ENCODE measurements around the gene DLX3. TPM values are rescaled to one million over a fixed set of nuclear protein-coding genes. Genes with fewer than 3 reads are reported as not detected.

DLX3 gene
- total RNA-seq, 3 donors from 2014 or later = 0.22 TPM; not detected in 2

- intact Hi-C loops (cut with DNase I, micrococcal nuclease) = no loop called here
- H3K4me1 ChIP-seq (ENCODE audit: low read depth) = no peaks in the 10 kb centered on the region
- ATAC-seq (no peak), DNase-seq (peak in 1 of 3 donors; percentile 25)
- H3K9me3 ChIP-seq = no peaks in the 10 kb centered on the region
- H3K4me3 ChIP-seq = no peak overlapping the region
- TF ChIP-seq CTCF (IDR thresholded peaks at IDR 0.05) = no peak
- no peaks in the 10 kb centered on the region for H3K36me3 ChIP-seq (ENCODE audit: low read depth)
These were observed 26.8 kb upstream of the DLX3 start for GRCh38 chr17:50021681-50022370.

- intact Hi-C loops (cut with DNase I, micrococcal nuclease) = no loop called here
- DNase-seq (no peak), ATAC-seq (no peak)
- H3K4me3 ChIP-seq = no peak overlapping the region
- no peak for TF ChIP-seq CTCF (IDR thresholded peaks at IDR 0.05)
- H3K9me3 ChIP-seq = no peaks in the 10 kb centered on the region
- no peaks in the 10 kb centered on the region for H3K4me1 ChIP-seq (ENCODE audit: low read depth)
- no peaks in the 10 kb centered on the region for H3K36me3 ChIP-seq (ENCODE audit: low read depth)
These were observed 26.0 kb upstream of the DLX3 start for GRCh38 chr17:50020841-50021599.

GRCh38 chr17:50018909-50019308 is 23.9 kb upstream of the DLX3 start:
- Histone ChIP-seq H3K36me3 (ENCODE audit: low read depth) (no peaks in the 10 kb centered on the region), H3K9me3 (peaks cover under 1% of the 10 kb centered on the region), H3K4me3 (no peak overlapping the region), H3K4me1 (ENCODE audit: low read depth) (no peaks in the 10 kb centered on the region)
- ATAC-seq (no peak), DNase-seq (no peak)
- intact Hi-C loops (cut with DNase I, micrococcal nuclease) = no loop called here
- no peak for TF ChIP-seq CTCF (IDR thresholded peaks at IDR 0.05)

- H3K9me3 ChIP-seq = peaks cover 10% of the 10 kb centered on the region
- no peak overlapping the region for H3K4me3 ChIP-seq
- DNase-seq = no peak
- TF ChIP-seq CTCF (IDR thresholded peaks at IDR 0.05) = no peak
- no peaks in the 10 kb centered on the region for H3K36me3 ChIP-seq (ENCODE audit: low read depth)
- ATAC-seq = no peak
- intact Hi-C loops (cut with DNase I, micrococcal nuclease) = no loop called here
- H3K4me1 ChIP-seq (ENCODE audit: low read depth) = no peaks in the 10 kb centered on the region
These were observed 20.1 kb upstream of the DLX3 start for GRCh38 chr17:50015146-50015545.

GRCh38 chr17:50014471-50015088 is 19.6 kb upstream of the DLX3 start:
- peak in 1 of 3 donors; percentile 4 for DNase-seq

More at GRCh38 chr17:50014471-50015088, 19.6 kb upstream of the DLX3 start:
- intact Hi-C loops (cut with DNase I, micrococcal nuclease) = no loop called here
- Histone ChIP-seq H3K9me3 (peaks cover 10% of the 10 kb centered on the region), H3K36me3 (ENCODE audit: low read depth) (no peaks in the 10 kb centered on the region), H3K4me1 (ENCODE audit: low read depth) (no peaks in the 10 kb centered on the region), H3K4me3 (no peak overlapping the region)
- no peak for ATAC-seq
- no peak for TF ChIP-seq CTCF (IDR thresholded peaks at IDR 0.05)

Data from mucosa of descending colon (tissue), 3 donors.